Inferior parietal cortex (tissue), 1 donor: Measurements from ENCODE around the gene RNF208.
"Not testable (repeated sequence)": the region's sequence is repeated elsewhere in the genome, so short reads cannot be mapped to it uniquely, and the experiment has no call there.

Source experiments
- DNase-seq: peaks from one replicate; pipeline ENCODE4 v3.0.0-alpha.2; 2016; ENCODE audit errors: extremely low spot score

The RNF208 gene

DNA sequence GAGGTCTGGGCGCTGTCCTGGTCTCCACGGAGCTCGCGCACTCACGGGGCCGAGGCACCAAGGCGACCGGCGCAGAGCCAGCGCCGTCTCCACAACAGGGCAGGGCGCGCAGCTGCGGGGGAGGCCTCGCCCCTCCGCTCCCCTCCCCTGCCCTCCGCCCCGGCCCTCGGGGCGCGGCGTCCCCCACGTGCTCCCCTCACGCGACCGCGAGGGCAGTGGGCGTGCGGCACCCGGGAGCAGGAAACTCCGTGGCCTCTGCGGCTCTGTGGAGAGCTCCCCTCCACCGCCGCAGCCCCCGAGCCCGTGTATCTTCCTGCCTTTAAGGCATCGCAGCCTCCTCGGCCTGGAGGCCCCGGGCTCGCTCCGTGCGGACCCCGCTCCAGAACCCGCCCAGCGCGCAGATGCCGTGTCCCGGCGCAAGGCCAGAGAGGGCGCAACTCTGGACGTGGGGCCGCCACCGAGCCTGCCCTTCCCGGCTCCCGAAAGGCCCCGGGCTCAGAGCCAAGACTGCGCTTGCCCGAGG, 18.3 kb upstream of the RNF208 start:
- DNase-seq, result peak; percentile 64

DNA sequence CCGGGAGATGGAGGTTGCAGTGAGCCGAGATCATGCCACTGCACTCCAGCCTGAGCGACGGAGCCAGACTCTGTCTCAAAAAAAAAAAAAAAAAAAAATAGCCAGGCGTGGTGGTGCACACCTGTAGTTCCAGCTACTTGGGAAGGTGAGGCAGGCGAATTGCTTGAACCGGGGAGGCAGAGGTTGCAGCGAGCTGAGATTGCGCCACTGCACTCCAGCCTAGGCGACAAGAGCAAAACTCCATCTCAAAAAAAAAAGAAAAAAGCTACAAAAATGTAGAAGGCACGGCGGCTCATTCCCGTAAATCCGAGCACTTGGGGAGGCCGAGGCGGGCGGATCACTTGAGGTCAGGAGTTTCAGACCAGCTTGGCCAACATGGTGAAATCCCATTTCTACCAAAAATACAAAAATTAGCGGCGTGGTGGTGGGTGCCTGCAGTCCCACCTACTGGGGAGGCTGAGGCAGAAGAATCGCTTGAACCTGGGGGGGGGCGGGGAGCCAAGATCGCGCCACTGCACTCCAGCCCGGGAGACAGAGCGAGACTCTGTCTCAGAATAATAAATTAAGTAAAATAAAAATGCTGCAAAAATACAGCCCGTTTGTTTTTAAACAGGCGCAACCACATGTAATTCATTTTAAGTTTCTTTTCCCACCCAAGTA, 17.6 kb upstream of the RNF208 start:
- DNase-seq, result not testable (repeated sequence)

DNA sequence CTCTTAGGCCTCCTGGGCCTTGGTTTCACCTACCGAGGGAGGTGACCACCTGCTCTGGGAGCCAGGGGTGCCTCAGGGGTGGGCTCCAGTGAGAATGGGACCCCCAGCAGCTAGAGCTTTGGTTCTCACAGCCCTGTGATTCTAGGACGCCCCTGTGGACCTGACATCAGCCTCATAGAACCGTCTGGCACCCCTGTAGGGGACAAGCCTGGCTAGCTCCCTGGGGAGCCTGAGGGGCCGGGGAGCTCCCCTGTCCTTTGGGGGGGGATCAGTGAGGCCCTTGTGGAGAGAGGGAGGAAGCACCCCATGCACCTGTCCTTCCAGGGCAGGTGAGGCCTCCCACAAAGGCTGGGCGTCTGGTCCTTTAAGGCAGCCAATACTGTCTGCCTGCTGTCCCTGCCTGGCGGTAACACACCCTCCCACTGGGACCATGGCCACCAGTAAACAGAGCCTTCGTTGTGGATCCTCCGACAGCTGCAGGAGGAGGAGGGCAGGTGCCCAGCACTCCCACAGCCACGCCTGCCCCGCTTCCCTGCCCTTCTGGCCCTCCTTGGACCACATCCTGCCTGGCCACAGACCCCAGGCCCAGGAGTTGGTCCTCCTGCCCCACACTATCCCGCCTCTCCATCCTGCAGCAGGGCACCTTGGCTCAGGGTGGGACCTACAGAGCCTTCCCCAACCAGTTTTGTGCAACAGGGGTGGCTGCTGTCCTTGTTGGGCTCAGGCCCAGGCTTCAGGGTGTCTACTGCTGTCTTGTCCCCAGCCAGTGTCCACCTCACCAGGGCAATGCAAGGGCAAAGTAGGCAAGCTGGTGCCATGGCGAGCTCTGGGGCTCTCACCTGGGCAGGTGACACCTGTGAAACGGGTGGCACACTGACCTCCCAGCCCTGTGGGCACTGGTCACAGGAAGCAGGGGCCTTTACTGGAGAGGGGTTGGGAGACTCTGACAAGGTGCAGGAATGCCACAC, 16.0 kb upstream of the RNF208 start:
- peak; percentile 58 for DNase-seq

DNA sequence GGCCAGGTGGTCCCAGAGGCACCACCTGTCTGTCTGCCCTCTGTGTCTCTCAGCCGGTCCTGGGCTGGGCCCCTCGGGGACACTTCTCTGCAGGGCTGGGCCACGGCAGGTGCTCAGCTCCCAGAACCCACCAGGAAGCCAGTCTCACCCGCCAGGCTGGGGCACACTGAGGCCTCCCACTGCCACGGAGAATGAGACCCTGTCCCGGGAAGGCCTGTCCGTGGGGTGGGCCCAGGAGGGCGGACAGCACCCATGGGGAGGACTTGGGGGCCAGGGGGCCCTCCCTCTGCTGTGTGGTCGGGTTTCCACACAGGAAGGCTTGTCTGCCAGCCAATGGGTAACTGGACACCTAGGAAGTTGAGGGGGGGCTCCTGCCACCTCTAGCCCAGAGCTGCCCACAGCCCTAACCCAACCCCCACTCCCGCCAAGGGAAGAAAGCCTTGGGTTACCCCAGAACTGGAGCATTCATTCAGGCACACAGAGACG, 14.9 kb upstream of the RNF208 start:
- no peak for DNase-seq

DNA sequence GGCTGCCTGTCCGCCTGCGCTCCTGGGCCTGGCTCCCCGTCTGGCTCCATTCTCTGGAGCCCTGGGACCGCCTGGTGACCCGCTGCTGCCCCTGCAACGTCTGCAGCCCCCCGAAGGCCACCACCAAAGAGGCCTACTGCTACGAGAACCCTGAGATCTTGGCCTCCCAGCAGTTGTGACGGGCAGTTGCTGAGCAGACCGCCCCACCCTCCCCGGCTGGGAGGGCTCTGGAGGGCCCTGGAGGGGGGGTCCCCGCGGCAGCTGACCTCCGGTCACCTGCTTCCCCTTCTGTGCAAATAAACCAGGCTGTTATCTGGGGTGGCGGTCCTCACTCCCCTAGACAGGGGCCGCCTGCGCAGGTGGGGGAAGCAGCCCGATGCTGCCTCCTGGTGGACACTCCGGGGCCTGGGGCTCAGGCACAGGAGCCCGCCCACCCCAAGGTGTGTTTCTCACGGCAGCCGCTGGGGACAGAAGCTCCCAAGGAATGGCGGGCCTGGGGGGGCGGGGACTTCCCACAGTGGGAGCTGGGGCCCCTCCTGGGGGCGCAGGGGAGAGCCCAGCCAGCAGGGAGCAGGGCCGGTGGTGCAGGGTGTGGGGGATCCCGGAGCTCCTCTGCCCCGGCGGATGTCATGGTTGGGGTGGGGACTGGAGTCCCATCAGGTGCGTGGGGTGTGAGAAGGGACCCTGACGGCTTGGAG, 14.3 kb upstream of the RNF208 start:
- peak; percentile 73 for DNase-seq

DNA sequence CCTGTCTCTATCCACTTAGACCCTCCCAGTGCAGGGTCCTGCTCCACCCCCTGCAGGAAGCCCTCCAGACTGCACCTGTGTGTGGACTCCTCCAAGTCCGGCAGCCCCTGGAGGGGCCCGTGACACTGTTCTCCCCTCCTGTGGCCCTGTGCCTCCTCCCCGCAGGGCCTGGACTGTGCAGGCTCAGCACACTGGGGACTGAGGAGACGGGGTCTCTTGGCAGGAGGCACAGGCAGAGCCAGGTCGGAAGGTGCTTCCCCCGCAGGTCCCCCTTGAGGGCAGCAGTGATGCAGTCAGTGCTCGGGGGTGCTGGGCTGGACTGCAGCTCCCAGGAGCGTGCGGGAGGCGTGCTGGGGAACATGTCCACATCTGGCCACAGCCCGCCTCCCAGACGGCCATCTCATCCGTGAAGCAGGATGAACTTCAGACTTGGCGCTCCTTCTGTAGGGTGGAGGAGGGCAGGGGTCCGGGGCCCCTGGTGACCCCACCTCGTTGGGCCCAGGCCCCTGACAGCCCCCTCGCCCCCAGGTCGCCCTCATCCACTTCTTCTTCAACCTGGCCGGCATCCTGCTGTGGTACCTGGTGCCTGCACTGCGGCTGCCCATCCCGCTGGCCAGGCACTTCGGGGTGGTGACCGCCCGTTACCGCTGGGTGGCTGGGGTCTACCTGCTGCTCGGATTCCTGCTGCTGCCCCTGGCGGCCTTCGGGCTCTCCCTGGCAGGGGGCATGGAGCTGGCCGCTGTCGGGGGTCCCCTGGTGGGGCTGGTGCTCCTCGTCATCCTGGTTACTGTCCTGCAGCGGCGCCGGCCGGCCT, 13.6 kb upstream of the RNF208 start:
- no peak for DNase-seq

DNA sequence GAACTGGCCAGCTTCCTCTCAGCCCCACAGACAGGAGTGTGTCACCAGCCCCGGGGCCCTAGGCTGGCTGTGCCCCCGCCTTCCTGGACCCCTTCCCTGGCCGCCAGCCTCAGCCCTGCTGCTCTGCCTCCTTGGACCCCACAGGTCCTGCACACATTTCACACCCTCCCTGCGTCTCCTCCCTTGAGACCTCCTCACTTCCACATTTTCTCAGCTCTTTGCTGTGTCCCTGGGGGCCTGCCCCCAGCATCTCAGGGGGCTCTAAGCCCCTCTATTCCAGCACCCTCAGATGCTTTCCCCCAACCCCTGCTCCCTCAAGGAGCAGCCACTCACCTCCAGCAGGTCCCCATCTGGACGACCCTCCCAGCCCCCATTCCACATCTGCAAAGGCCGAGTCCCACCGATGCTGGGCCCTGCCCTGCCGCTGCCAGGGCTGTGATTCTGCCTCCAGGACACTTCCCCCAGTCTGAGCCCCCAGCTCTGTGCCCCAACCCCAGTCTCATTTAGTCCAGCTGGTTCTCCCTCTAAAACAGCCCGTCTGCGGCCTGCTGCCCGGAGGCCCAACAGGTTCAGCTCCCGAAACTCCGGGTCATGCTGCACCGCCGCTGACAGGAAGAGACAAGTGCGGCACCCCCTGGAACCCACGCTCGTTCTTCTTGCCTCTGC, 12.9 kb upstream of the RNF208 start:
- no peak for DNase-seq

DNA sequence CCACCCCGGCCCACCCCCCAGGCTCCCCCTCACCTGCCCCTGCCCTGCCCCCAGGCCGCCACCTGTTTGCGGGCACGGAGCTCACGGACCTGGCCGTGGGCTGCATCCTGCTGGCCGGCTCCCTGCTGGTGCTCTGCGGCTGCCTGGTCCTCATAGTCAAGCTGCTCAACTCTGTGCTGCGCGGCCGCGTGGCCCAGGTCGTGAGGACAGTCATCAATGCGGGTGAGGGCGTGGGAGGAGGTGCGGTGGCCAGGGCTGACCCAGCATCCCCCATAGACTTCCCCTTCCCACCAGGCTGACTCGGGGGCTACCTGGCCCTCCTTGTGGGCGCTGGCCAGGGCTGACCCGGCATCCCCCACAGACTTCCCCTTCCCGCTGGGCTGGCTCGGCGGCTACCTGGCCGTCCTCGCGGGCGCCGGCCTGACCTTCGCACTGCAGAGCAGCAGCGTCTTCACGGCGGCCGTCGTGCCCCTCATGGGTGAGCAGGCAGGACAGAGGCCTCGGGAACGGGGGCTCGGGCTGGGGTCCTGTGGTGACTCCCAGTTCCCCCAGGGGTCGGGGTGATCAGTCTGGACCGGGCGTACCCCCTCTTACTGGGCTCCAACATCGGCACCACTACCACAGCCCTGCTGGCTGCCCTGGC, 12.1 kb upstream of the RNF208 start:
- no peak for DNase-seq

DNA sequence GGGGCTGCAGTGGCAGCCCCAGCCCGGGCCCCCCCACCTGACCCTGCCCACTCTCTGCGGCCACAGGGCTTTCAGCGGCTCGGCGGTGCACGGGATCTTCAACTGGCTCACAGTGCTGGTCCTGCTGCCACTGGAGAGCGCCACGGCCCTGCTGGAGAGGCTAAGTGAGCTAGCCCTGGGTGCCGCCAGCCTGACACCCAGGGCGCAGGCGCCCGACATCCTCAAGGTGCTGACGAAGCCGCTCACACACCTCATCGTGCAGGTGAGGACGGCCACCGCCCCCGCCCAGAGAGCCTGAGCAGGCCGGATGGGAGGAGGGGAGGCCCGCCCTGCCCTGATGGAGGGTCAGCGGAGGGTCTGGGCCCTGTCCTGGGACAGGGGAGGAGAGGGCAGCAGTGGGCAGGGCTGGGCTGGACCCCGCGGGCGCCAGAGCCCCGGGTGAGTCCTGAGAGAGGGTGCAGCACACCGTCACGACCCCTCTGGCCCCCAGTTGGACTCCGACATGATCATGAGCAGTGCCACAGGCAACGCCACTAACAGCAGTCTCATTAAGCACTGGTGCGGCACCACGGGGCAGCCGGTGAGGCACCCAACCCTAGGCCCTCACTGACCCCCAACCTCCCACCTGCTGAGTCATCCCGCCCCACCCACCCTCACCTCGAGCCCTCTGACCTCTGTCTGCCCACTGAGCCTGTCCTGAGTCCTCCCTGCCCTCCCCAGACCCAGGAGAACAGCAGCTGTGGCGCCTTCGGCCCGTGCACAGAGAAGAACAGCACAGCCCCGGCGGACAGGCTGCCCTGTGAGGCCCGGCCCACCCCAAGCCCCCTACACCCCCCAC, 11.3 kb upstream of the RNF208 start:
- no peak for DNase-seq

DNA sequence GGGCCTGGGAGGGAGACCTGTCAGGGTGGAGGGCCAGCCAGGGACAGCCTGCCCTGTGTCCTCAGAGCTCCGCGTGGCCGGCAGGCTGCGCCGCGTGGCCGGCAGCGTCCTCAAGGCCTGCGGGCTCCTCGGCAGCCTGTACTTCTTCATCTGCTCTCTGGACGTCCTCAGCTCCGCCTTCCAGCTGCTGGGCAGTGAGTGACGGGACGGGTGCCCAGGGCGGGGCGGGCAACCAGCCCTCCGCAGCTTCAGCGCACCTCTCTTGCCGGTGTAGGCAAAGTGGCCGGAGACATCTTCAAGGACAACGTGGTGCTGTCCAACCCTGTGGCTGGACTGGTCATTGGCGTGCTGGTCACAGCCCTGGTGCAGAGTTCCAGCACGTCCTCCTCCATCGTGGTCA, 10.5 kb upstream of the RNF208 start:
- no peak for DNase-seq

DNA sequence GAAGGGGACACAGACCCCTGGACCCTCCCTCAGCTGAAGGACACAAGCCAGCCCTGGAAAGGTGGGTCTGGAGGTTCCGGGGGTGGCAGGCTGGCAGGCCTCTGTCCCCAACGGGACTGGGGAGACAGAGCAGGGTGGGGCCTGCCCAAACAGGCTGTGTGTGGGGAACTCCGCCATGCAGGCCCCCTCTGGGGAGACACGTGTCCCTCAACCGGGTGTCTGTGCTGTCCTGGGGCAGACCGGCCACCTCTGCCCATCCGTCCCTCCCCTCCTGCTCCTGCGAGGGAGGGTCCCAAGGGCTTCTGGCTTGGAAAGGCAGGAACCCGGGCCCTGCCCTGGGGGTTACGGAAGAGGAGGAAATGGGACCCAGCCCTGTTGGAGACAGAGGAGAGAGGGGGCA, 10.1 kb upstream of the RNF208 start:
- no peak for DNase-seq

DNA sequence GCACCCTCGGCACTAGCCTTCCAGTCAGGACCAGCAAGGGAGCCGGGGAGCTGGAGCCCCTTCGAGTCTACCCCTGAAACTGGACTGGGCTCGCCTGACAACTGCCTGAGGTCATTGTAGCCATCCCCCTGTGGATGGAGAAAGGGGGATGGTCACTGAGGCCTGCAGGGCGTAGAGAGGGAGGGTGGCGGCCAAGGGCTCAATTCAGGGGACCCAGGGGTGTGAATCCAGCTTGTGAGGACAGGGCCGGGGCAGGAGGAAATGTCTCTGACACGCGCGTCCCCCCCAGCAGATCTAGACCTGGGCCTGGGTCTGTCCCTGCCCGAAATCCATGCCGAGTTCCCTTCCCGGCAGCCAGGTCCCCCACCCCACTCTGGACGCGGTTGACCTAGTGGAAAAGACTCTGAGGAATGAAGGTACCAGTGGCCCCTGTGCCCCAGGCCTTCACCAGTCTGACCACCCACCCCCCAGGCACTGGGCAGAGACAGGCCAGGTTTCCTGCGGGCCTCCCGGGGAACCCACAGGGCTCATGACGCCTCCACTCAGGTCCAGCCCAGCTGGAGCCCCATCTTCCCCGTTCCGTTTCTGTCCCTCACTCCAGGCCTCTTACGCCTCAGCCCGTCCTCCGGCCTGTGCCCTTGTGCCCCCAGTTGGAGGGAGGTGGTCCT, 9.5 kb upstream of the RNF208 start:
- no peak for DNase-seq

DNA sequence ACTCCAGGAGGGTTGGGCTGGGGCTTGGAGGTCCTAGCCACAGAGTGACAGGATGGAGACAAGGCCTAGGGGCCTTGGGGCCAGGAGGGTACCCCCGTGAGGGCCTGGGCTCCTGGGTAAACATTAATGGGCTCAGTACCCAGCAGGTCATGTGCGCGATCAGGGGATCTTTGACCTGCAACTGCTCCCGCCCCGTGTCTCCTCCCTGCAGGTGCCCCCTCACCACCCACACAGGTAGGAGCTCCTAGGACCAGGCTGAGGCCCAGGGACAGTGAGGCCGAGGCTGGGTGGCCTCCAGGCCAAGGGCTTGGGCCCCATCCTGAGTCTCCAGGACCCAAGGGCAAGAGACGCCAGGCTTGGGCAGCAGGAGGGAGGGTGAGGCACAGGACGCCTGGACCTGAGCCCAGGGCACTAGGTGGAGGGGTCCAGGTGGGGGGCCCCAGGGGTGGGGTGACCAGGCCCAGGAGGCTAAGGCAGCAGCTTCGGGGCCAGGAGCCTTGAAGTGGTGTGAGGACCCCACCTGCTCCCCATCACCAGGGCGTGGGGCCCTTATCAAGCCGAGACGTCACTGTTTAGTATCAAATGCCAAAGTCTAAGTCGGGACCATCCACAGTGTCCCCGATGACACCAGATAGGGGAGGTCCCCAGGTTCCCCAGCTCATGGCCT, 8.8 kb upstream of the RNF208 start, which contains the start of gene SLC34A3:
Gene SLC34A3 (plus strand): TSS at position 197 of the 667 bp plus-strand sequence. CDS start 802 bp downstream, outside the sequence.
- no peak for DNase-seq

DNA sequence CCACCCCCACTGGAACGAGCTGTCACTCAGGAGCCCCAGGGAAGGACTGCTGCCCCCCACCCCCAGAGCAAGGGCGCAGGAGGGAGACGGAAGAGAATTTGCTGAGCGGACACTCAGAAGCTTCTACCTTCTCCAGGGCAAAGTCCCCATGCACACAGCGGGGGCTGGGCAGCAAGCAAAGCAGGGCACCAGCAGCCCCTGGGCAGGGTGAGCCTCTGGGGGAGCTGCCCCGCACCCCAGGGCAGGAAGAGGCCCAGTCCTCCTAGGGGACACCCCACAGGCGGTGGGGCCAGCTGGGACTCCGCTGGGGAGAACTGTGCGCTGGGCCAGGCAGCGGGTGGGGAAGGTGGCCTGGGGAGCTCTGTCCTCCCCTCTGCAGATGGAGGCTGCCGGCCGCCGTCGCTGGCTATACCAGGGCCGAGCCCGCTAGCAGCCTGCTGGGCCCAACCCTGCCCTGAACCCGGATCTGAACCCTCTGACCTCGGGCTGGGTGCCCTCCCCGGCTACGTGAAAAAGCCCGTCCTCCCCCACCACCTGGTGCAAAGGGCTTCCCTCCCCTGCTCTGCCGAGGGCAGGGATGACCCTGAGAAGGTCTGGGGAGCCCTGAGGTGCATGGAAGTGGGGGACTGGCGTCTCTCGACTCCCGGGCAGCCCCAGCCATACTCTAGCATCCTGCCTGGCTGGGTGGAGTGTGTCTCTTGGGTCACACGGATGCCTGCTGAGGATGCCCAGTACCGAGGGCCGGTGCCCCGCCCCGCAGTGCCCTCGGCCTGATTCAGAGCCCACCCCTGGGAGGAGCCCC, 8.1 kb upstream of the RNF208 start:
- DNase-seq, result no peak

DNA sequence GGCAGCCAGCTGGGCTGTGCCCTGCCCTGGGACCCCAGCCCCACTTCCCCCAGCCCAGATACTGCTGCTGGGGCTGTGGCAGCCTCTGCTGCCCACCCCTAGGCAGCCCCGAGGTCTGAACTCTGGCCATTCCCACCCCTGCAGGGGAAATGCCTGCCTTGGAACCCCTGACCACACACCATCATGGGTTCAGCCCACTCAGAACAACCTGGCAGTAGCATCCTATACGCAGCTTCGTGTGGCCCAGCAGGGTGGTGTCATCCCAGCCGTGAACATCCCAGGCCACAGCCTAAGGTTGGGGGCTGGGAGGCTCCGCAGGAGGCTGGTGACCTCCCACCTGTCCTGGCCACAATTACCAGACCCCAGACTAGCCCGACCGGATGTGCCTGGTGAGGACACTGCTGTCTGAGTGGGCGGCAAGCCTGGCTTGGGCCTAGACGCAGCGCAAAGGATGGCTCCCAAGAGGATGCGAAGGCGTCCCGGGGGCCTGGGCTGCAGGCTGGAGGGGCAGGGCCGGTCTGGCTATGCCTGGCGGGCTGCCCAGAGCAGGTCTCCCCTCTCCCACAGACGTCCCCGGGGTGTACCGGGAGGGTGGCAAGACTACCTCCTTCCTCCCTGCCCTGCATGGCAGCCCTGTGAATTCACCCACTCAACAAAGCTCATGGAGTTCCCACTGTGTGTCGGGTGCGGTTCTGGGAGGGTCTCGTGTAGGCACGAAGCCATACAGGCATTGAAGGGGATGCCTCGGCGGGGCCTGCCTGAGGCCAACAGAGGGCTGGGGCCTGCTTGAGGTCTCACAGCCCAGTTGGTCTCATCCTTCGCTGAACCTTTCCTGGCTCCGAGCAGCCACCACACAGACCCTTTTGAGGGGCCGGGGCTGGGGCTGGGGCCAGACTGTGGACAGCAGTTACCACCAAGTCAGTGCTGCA, 7.2 kb upstream of the RNF208 start:
- DNase-seq, result no peak

DNA sequence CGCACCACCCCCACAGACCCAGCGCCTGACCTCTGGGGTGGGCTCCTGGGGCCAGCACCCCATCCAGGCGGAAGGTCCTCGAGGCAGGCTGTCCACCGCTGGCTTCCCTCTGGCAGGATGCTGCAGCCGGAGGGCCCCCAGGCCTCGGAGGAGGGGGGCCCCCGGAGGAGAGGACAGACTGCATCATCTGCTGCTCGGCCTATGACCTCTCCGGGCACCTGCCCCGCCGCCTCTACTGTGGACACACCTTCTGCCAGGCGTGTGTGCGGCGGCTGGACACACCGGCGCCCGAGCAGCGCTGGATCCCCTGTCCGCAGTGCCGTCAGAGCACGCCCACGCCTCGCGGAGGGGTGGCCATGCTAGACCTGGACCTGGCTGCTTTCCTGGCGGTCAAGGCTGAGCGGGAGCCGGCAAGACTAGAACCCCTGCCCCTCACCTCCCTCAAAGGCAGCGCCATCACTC, 6.5 kb upstream of the RNF208 start:
- DNase-seq, result no peak
